Colonic mucosa (tissue), 4 donors: ENCODE results near the gene PARD3B. TPM values are rescaled to one million over a fixed set of nuclear protein-coding genes. Genes with fewer than 3 reads are reported as not detected.

Source experiments
- DNase-seq: peaks from one replicate; pipeline ENCODE4 v3.0.0-alpha.2; 2020
- H3K27ac ChIP-seq: fragments of 200-600 bp; one replicate; pipeline ENCODE4 v1.8.0; 2021
- H3K27me3 ChIP-seq: fragments of 200-600 bp; one replicate; pipeline ENCODE4 v1.8.0; 2021
- H3K36me3 ChIP-seq: fragments of 200-600 bp; one replicate; pipeline ENCODE4 v1.8.0; 2021
- H3K4me1 ChIP-seq: fragments of 200-600 bp; one replicate; pipeline ENCODE4 v1.8.0; 2021; ENCODE audit warnings: mild to moderate bottlenecking
- H3K4me3 ChIP-seq: fragments of 200-600 bp; one replicate; pipeline ENCODE4 v1.8.0; 2021
- H3K9ac ChIP-seq, 2 donors: one replicate each; pipeline ENCODE4 v1.7.0; 2013; ENCODE audit warnings: control low read depth in 2 of 2, low read depth in 2 of 2, low read length in 2 of 2
- H3K9me3 ChIP-seq: fragments of 200-600 bp; one replicate; pipeline ENCODE4 v1.8.0; 2021
- CTCF ChIP-seq: fragments of 200-600 bp; IDR thresholded peaks from one replicate; pipeline ENCODE4 v1.8.0; 2022; ENCODE audit warnings: antibody characterized with exemption, mild to moderate bottlenecking
- intact Hi-C: fragments of 100-400 bp; cut with DNase I; formaldehyde crosslinking; loops from one replicate; pipeline ENCODE4 v1.14.1; 2022
- total RNA-seq, 2 donors: library from RNA; stranded (reverse); fragmentation: NEBNext Ultra II Directional in 1 of 2; extraction: Animal tissue kit (Norgen Biotek cat#: 25700) in 1 of 2; gene quantifications; one replicate each; pipeline ENCODE4 v1.2.1, GENCODE V29; 2021
- donor health status: healthy.
- donor health status: DM: no; HTN: no; CAD: no.
- donor health status: DM: no; HTN: no; CAD: no.

Gene PARD3B
- total RNA-seq, 2 donors from 2014 or later, result 20.0 to 24.2 TPM

GRCh38 chr2:205022841-205023240 is 477.6 kb downstream of the PARD3B start:
- Histone ChIP-seq H3K4me1 (no peaks in the 10 kb centered on the region), H3K27ac (no peak overlapping the region), H3K9ac (no peak overlapping the region), H3K27me3 (no peaks in the 10 kb centered on the region), H3K9me3 (no peaks in the 10 kb centered on the region), H3K36me3 (no peaks in the 10 kb centered on the region), H3K4me3 (no peak overlapping the region)
- TF ChIP-seq CTCF, result no peak
- DNase-seq, result no peak
- intact Hi-C loops, result no loop called here

GRCh38 chr2:205024822-205025518 is 479.7 kb downstream of the PARD3B start:
- Histone ChIP-seq H3K27ac (no peak overlapping the region), H3K9ac (no peak overlapping the region), H3K27me3 (no peaks in the 10 kb centered on the region), H3K36me3 (no peaks in the 10 kb centered on the region), H3K4me1 (no peaks in the 10 kb centered on the region), H3K4me3 (no peak overlapping the region), H3K9me3 (no peaks in the 10 kb centered on the region)
- intact Hi-C loops, result no loop called here
- peak; percentile 22 for DNase-seq
- no peak for TF ChIP-seq CTCF

GRCh38 chr2:205025580-205026240 is 480.4 kb downstream of the PARD3B start:
- H3K4me1 ChIP-seq, result no peaks in the 10 kb centered on the region
- no peak overlapping the region for H3K27ac ChIP-seq
- no peak overlapping the region for H3K4me3 ChIP-seq
- intact Hi-C loops, result no loop called here
- no peak for TF ChIP-seq CTCF
- DNase-seq, result no peak
- H3K27me3 ChIP-seq, result no peaks in the 10 kb centered on the region
- H3K36me3 ChIP-seq, result no peaks in the 10 kb centered on the region
- H3K9me3 ChIP-seq, result no peaks in the 10 kb centered on the region
- H3K9ac ChIP-seq, result no peak overlapping the region

- intact Hi-C loops, result no loop called here
- TF ChIP-seq CTCF, result no peak
- Histone ChIP-seq H3K27ac (no peak overlapping the region), H3K36me3 (no peaks in the 10 kb centered on the region), H3K9ac (no peak overlapping the region), H3K9me3 (no peaks in the 10 kb centered on the region), H3K4me1 (no peaks in the 10 kb centered on the region), H3K27me3 (no peaks in the 10 kb centered on the region), H3K4me3 (no peak overlapping the region)
- DNase-seq, result no peak
Observed at GRCh38 chr2:205030695-205031094, 485.4 kb downstream of the PARD3B start.

- Histone ChIP-seq H3K4me3 (no peak overlapping the region), H3K9me3 (no peaks in the 10 kb centered on the region), H3K36me3 (no peaks in the 10 kb centered on the region), H3K27ac (no peak overlapping the region), H3K27me3 (no peaks in the 10 kb centered on the region), H3K9ac (no peak overlapping the region), H3K4me1 (no peaks in the 10 kb centered on the region)
- DNase-seq, result no peak
- no peak for TF ChIP-seq CTCF
- intact Hi-C loops, result no loop called here
Observed at GRCh38 chr2:205032093-205032551, 486.8 kb downstream of the PARD3B start.
